Measurements from ENCODE around the gene NABP1.

DNA sequence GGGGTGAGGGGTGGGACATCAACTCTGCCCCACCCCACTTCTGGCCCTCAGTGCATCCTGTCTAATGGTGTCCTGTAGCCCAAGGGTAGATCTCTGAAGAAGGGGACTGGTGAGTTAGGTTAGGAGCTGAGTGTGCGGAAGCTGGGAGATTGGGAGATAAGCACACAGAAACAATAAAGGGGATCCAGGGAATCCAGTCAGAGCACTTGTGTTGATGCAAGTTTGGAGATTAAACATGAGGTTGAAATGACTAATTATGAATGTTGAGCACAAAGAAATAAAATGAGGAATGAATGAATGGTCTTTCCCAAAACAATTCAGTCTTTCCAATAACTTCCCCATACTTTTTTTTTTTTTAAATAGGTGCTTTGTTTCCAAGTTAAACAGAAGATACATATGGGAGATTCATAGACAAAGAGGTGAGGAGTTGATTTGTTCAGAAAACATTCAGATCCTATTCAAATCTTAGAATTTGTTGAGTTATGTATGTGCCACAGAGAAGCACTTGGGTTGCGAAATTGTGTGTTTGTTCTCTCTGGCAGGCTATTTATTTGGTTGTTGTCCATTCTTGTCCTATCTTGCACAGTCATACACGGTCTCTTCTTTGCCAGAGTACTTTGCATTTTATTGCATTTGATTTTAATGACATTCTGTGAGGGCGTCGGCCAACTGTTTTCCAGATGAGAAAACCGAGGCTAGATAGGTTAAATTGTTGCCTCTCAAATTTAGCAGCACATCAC, 31.6 kb upstream of the NABP1 start:
- no peak for TF ChIP-seq POLR2A (IDR thresholded peaks at IDR 0.05)
- TF ChIP-seq, protein P1, sequence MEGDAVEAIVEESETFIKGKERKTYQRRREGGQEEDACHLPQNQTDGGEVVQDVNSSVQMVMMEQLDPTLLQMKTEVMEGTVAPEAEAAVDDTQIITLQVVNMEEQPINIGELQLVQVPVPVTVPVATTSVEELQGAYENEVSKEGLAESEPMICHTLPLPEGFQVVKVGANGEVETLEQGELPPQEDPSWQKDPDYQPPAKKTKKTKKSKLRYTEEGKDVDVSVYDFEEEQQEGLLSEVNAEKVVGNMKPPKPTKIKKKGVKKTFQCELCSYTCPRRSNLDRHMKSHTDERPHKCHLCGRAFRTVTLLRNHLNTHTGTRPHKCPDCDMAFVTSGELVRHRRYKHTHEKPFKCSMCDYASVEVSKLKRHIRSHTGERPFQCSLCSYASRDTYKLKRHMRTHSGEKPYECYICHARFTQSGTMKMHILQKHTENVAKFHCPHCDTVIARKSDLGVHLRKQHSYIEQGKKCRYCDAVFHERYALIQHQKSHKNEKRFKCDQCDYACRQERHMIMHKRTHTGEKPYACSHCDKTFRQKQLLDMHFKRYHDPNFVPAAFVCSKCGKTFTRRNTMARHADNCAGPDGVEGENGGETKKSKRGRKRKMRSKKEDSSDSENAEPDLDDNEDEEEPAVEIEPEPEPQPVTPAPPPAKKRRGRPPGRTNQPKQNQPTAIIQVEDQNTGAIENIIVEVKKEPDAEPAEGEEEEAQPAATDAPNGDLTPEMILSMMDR (IDR thresholded peaks at IDR 0.05): no peak

All from sigmoid colon (tissue), 3 donors.